IMR-90 (cell line): Measurements from ENCODE around the gene OBP2B. TPM values are rescaled to one million over a fixed set of nuclear protein-coding genes. Genes with fewer than 3 reads are reported as not detected.

Experiments
- ATAC-seq: fragments of 200-7000 bp; cut with Tn5 transposase; 2 replicates; pipeline ENCODE4 v1.9.1; 2020; ENCODE audit warnings: low read depth, mild to moderate bottlenecking, moderate library complexity
- BruUV-seq: library from RNA; stranded (reverse); fragments of 400-500 nt; replicated peaks from 2 replicates; lab custom pipeline; 2021; lab: Mats Ljungman, UMichigan
- CTCF ChIA-PET: fragments of 300-600 bp; formaldehyde crosslinking; extraction: SDS; loops from one replicate; lab custom pipeline; 2021; ENCODE audit warnings: antibody characterized with exemption; lab: Yijun Ruan, JAX
- POLR2A ChIA-PET: fragments of 300-600 bp; sonication (Branson Sonifier 250); formaldehyde crosslinking; loops from one replicate; lab custom pipeline; 2022; ENCODE audit warnings: antibody characterized with exemption; ENCODE audit not compliant: unreplicated experiment; lab: Charles Lee
- DNase-seq: peaks from one replicate; pipeline ENCODE4 v3.0.0; 2013
- H2AFZ ChIP-seq: replicated peaks from 2 replicates; pipeline ENCODE3; 2013; ENCODE audit warnings: low read length, mild to moderate bottlenecking; ENCODE audit not compliant: poor library complexity
- H2AK5ac ChIP-seq: 2 replicates; pipeline ENCODE4 v1.6.1; 2013; ENCODE audit warnings: low read depth, low read length, inconsistent platforms
- H2AK9ac ChIP-seq: replicated peaks from 2 replicates; pipeline ENCODE3; 2013; ENCODE audit warnings: mild to moderate bottlenecking, low read depth, low read length, moderate library complexity; ENCODE audit not compliant: poor library complexity
- H2BK120ac ChIP-seq: 2 replicates; pipeline ENCODE4 v1.6.1; 2013; ENCODE audit warnings: low read depth, low read length, inconsistent platforms
- H2BK15ac ChIP-seq: 3 replicates; pipeline ENCODE4 v1.6.1; 2013; ENCODE audit warnings: low read depth, low read length, inconsistent platforms
- H2BK20ac ChIP-seq: 2 replicates; pipeline ENCODE4 v1.6.1; 2013; ENCODE audit warnings: low read depth, mild to moderate bottlenecking, inconsistent platforms, low read length, moderate library complexity
- H2BK5ac ChIP-seq: 2 replicates; pipeline ENCODE4 v1.6.1; 2013; ENCODE audit warnings: mild to moderate bottlenecking, low read depth, low read length, inconsistent platforms; ENCODE audit not compliant: poor library complexity, severe bottlenecking
- H3K14ac ChIP-seq: replicated peaks from 2 replicates; pipeline ENCODE4 v1.6.1; 2013; ENCODE audit warnings: low read depth, low read length, inconsistent platforms
- H3K18ac ChIP-seq: 2 replicates; pipeline ENCODE4 v1.6.1; 2013; ENCODE audit warnings: low read depth, low read length, control low read depth
- H3K23ac ChIP-seq: 2 replicates; pipeline ENCODE4 v1.6.1; 2013; ENCODE audit warnings: low read depth, low read length, inconsistent platforms
- H3K27ac ChIP-seq: 2 replicates; pipeline ENCODE4 v1.5.1; 2013; ENCODE audit warnings: mild to moderate bottlenecking, control low read depth, low read length; ENCODE audit not compliant: insufficient read depth
- H3K27me3 ChIP-seq: 2 replicates; pipeline ENCODE4 v1.6.1; 2013; ENCODE audit warnings: low read length; ENCODE audit not compliant: control insufficient read depth, insufficient read depth
- H3K36me3 ChIP-seq: 2 replicates; pipeline ENCODE4 v1.6.1; 2013; ENCODE audit warnings: low read length, mixed read lengths; ENCODE audit not compliant: control insufficient read depth, insufficient read depth
- H3K4ac ChIP-seq: 2 replicates; pipeline ENCODE4 v1.6.1; 2013; ENCODE audit warnings: low read depth, low read length, inconsistent platforms
- H3K4me1 ChIP-seq: 2 replicates; pipeline ENCODE4 v1.6.1; 2013; ENCODE audit warnings: low read length, mixed read lengths; ENCODE audit not compliant: control insufficient read depth, insufficient read depth
- H3K4me2 ChIP-seq: 2 replicates; pipeline ENCODE4 v1.6.1; 2013; ENCODE audit warnings: low read depth, mild to moderate bottlenecking, control low read depth, low read length, moderate library complexity
- H3K4me3 ChIP-seq: 2 replicates; pipeline ENCODE4 v1.5.1; 2013; ENCODE audit warnings: low read depth, mild to moderate bottlenecking, control low read depth, low read length, moderate library complexity; ENCODE audit not compliant: insufficient read depth
- H3K56ac ChIP-seq: 2 replicates; pipeline ENCODE4 v1.6.1; 2013; ENCODE audit warnings: low read length, inconsistent platforms; ENCODE audit not compliant: insufficient read depth; ENCODE audit errors: extremely low read depth
- H3K79me1 ChIP-seq, 2 experiments: 2 replicates each; pipeline ENCODE4 v1.6.1; 2013; ENCODE audit warnings: low read length in 2 of 2, inconsistent platforms in 1 of 2, low read depth in 1 of 2
- H3K9ac ChIP-seq: 2 replicates; pipeline ENCODE4 v1.6.1; 2013; ENCODE audit warnings: low read depth, low read length, control low read depth
- H3K9me1 ChIP-seq: 2 replicates; pipeline ENCODE4 v1.6.1; 2013; ENCODE audit warnings: low read length, inconsistent platforms; ENCODE audit not compliant: insufficient read depth
- H3K9me3 ChIP-seq: 2 replicates; pipeline ENCODE4 v1.6.1; 2013; ENCODE audit warnings: low read length; ENCODE audit not compliant: control insufficient read depth, insufficient read depth
- H4K20me1 ChIP-seq: 2 replicates; pipeline ENCODE4 v1.6.1; 2013; ENCODE audit warnings: low read length, inconsistent platforms; ENCODE audit not compliant: insufficient read depth
- H4K5ac ChIP-seq: 2 replicates; pipeline ENCODE4 v1.6.1; 2013; ENCODE audit warnings: mild to moderate bottlenecking, low read depth, low read length, control low read depth
- H4K8ac ChIP-seq, 2 experiments: 2 replicates each; pipeline ENCODE4 v1.6.1; 2013; ENCODE audit warnings: low read depth in 2 of 2, low read length in 2 of 2, control low read depth in 1 of 2, inconsistent platforms in 1 of 2
- H4K91ac ChIP-seq: 2 replicates; pipeline ENCODE4 v1.6.1; 2013; ENCODE audit warnings: low read depth, low read length, inconsistent platforms; ENCODE audit not compliant: insufficient read depth
- FOS ChIP-seq: fragments of 150-350 bp; IDR thresholded peaks from 2 replicates; pipeline ENCODE4 v1.6.1; 2016; ENCODE audit warnings: low read depth, low read length
- MXI1 ChIP-seq: IDR thresholded peaks from 2 replicates; pipeline ENCODE4 v1.6.1; 2012; ENCODE audit warnings: low read depth, mild to moderate bottlenecking, low read length, moderate library complexity, borderline replicate concordance
- RFX5 ChIP-seq: IDR thresholded peaks from 2 replicates; pipeline ENCODE4 v1.8.0; 2012; ENCODE audit warnings: low read depth, mild to moderate bottlenecking, low read length, moderate library complexity
- USF2 ChIP-seq: fragments of 150-350 bp; IDR thresholded peaks from 2 replicates; pipeline ENCODE4 v1.6.1; 2017; ENCODE audit warnings: mild to moderate bottlenecking, antibody characterized with exemption, low read length, low read depth
- WGBS, 2 experiments: methylation state at CpG; one replicate each; pipeline versions ENCODE4 v1.1.5 to v1.1.7; 2013; ENCODE audit warnings: missing lambda C conversion rate in 2 of 2; ENCODE audit not compliant: insufficient read length in 1 of 2; ENCODE audit errors: extremely low coverage in 2 of 2; 5-methylcytosine and 5-hydroxymethylcytosine counted together
- dilution Hi-C: fragments of 300-500 bp; cut with HindIII; formaldehyde crosslinking; loops from one replicate; pipeline ENCODE4 v1.14.3; 2018; ENCODE audit warnings: low sequenced_read_pairs; ENCODE audit not compliant: unreplicated experiment
- in situ Hi-C: fragments of 300-500 bp; cut with MboI; formaldehyde crosslinking; loops from 3 replicates; pipeline ENCODE4 v1.14.3; 2019; ENCODE audit warnings: low sequenced_read_pairs, inconsistent platforms, mixed read lengths
- intact Hi-C: fragments of 100-400 bp; cut with micrococcal nuclease; formaldehyde crosslinking; loops from 2 replicates; pipeline ENCODE4 v1.10.0; 2022
- polyA plus RNA-seq, 3 experiments: library from polyadenylated mRNA; depleted of rRNA; stranded (reverse); fragments of >200 nt; gene quantifications; 2 replicates each; pipeline ENCODE4 v1.2.3, GENCODE V29; 2012; ENCODE audit warnings: low replicate concordance in 1 of 3
- total RNA-seq: library from RNA; depleted of rRNA; stranded (reverse); fragments of >200 nt; gene quantifications from 2 replicates; pipeline ENCODE4 v1.2.3, GENCODE V29; 2012

Gene OBP2B
- total and polyA plus RNA-seq, 2 of the 4 experiments (the other 2 are of a cell fraction), result not detected

- ChIA-PET POLR2A (no interaction called here), CTCF (interaction anchor here (0.9 kb wide), 1 partner anchor 9 kb away, joined by 5 read pairs; no protein-coding TSS in a partner anchor)
- no peaks in the 10 kb centered on the region for H3K9me3 ChIP-seq
- no peak overlapping the region for H3K27ac ChIP-seq
- no peak overlapping the region for H2AFZ ChIP-seq
- no peak overlapping the region for H2BK15ac ChIP-seq
- H3K36me3 ChIP-seq, result no peaks in the 10 kb centered on the region
- ATAC-seq, result no peak
- peaks cover 20% of the 10 kb centered on the region for H3K27me3 ChIP-seq
- H2BK5ac ChIP-seq, result no peak overlapping the region
- no peak overlapping the region for H4K8ac ChIP-seq
- intact Hi-C loops, result no loop called here
- H2AK9ac ChIP-seq, result no peak overlapping the region
- H2BK120ac ChIP-seq, result no peak overlapping the region
- H4K20me1 ChIP-seq, result no peaks in the 10 kb centered on the region; the same call in 1 of the 2 replicates
- in situ Hi-C loops, result no loop called here
- no TSS peak for BruUV-seq
- no peak overlapping the region for H3K14ac ChIP-seq
- no peak overlapping the region for H2AK5ac ChIP-seq
- H3K4ac ChIP-seq, result no peak overlapping the region
- no peak for DNase-seq
- TF ChIP-seq FOS, result no peak
- no peak for TF ChIP-seq MXI1
- no peak for TF ChIP-seq USF2
- no peak for TF ChIP-seq RFX5
- H3K4me3 ChIP-seq, result no peak overlapping the region
- no peak overlapping the region for H3K18ac ChIP-seq
- no peak overlapping the region for H2BK20ac ChIP-seq
- no peak overlapping the region for H3K23ac ChIP-seq
- H3K4me1 ChIP-seq, result peaks cover 7% of the 10 kb centered on the region; the same call in 1 of the 2 replicates
- no peak overlapping the region for H4K5ac ChIP-seq
- dilution Hi-C loops, result no loop called here
- H4K91ac ChIP-seq, result no peak overlapping the region
- no peak overlapping the region for H3K56ac ChIP-seq
- no peak overlapping the region for H3K9ac ChIP-seq
- WGBS, 2 experiments, result no CpG with 5 or more reads among the region's 6 CpGs
- 0 out of 2 replicates have a peak, but pooled peaks cover 3% of the 10 kb centered on the region for H3K9me1 ChIP-seq
- H3K79me1 ChIP-seq, result no peaks in the 10 kb centered on the region
- no peak overlapping the region for H3K4me2 ChIP-seq
These were observed 40.6 kb downstream of the OBP2B start for GRCh38 chr9:133168432-133168831.
